H1 (cell line): ENCODE measurements around the gene ARMH2. TPM values are rescaled to one million over a fixed set of nuclear protein-coding genes. Genes with fewer than 3 reads are reported as not detected.

ENCODE experiments used
- CTCF ChIA-PET: fragments of 300-600 bp; sonication (Branson Sonifier 250); formaldehyde crosslinking; loops from one replicate; lab custom pipeline; 2021; ENCODE audit not compliant: partially characterized antibody; lab: Charles Lee
- POLR2A ChIA-PET: fragments of 300-600 bp; sonication (Branson Sonifier 250); formaldehyde crosslinking; loops from one replicate; lab custom pipeline; 2021; ENCODE audit warnings: inconsistent platforms; ENCODE audit not compliant: partially characterized antibody; lab: Charles Lee
- DNase-seq, 2 experiments: peaks; one replicate each; pipeline versions ENCODE4 v3.0.0 to v3.0.0-alpha.2; 2010 to 2022; ENCODE audit warnings: low spot score in 2 of 2, low read depth in 1 of 2, mixed read lengths in 1 of 2
- FAIRE-seq: peaks from 2 replicates; lab custom pipeline; 2011; peaks lifted over from hg19 to GRCh38; lab: Jason Lieb, UNC
- H2AFZ ChIP-seq: 2 replicates; pipeline ENCODE4 v1.8.1; 2012; ENCODE audit warnings: low read length, inconsistent platforms
- H2AK5ac ChIP-seq: 2 replicates; pipeline ENCODE4 v1.6.1; 2013; ENCODE audit warnings: low read depth, low read length
- H2BK120ac ChIP-seq: replicated peaks from 2 replicates; pipeline ENCODE3; 2013; ENCODE audit warnings: low read depth, low read length, inconsistent platforms
- H2BK12ac ChIP-seq: 2 replicates; pipeline ENCODE4 v1.6.1; 2013; ENCODE audit warnings: low read depth, low read length
- H2BK15ac ChIP-seq: 2 replicates; pipeline ENCODE4 v1.6.1; 2013; ENCODE audit warnings: low read length
- H2BK20ac ChIP-seq: 2 replicates; pipeline ENCODE4 v1.6.1; 2013; ENCODE audit warnings: low read length
- H2BK5ac ChIP-seq: 2 replicates; pipeline ENCODE4 v1.6.1; 2013; ENCODE audit warnings: low read depth, low read length
- H3K14ac ChIP-seq: 2 replicates; pipeline ENCODE4 v1.6.1; 2013; ENCODE audit warnings: inconsistent platforms; ENCODE audit not compliant: insufficient read length
- H3K18ac ChIP-seq: 2 replicates; pipeline ENCODE4 v1.6.1; 2013; ENCODE audit warnings: low read length; ENCODE audit errors: extremely low read depth
- H3K23ac ChIP-seq: 2 replicates; pipeline ENCODE4 v1.6.1; 2013; ENCODE audit warnings: inconsistent platforms; ENCODE audit not compliant: insufficient read length
- H3K23me2 ChIP-seq: 2 replicates; pipeline ENCODE4 v1.6.1; 2013; ENCODE audit warnings: low read depth, low read length
- H3K27ac ChIP-seq: 2 replicates; pipeline ENCODE4 v1.6.1; 2011; ENCODE audit warnings: low read depth, low read length, inconsistent platforms
- H3K27me3 ChIP-seq, 4 experiments: replicated peaks in 1 of 4; 1 replicate in 1 of 4; 2 replicates in 3 of 4; pipeline versions ENCODE4 v1.6.1 to v1.8.1; 2011 to 2013; ENCODE audit warnings: low read length in 3 of 4, mild to moderate bottlenecking in 3 of 4, inconsistent platforms in 2 of 4, mixed read lengths in 2 of 4, moderate library complexity in 1 of 4; ENCODE audit not compliant: control insufficient read depth in 3 of 4, insufficient read depth in 3 of 4; ENCODE audit errors: extremely low read depth in 1 of 4
- H3K36me3 ChIP-seq, 4 experiments: 2 replicates each; pipeline versions ENCODE4 v1.6.1 to v1.8.1; 2011 to 2013; ENCODE audit warnings: mild to moderate bottlenecking in 4 of 4, low read length in 3 of 4, moderate library complexity in 2 of 4, control low read depth in 1 of 4, inconsistent platforms in 1 of 4; ENCODE audit not compliant: insufficient read depth in 4 of 4, control insufficient read depth in 2 of 4
- H3K4ac ChIP-seq: replicated peaks from 2 replicates; pipeline ENCODE3; 2013; ENCODE audit warnings: low read length, low read depth, mixed read lengths, inconsistent platforms; ENCODE audit not compliant: insufficient read length
- H3K4me1 ChIP-seq, 4 experiments: replicated peaks in 1 of 4; 1 replicate in 1 of 4; 2 replicates in 3 of 4; pipeline versions ENCODE4 v1.6.1 to v1.8.1; 2011 to 2013; ENCODE audit warnings: low read length in 3 of 4, inconsistent platforms in 2 of 4, mixed read lengths in 1 of 4; ENCODE audit not compliant: insufficient read depth in 4 of 4, control insufficient read depth in 3 of 4
- H3K4me2 ChIP-seq, 2 experiments: 2 replicates each; pipeline versions ENCODE4 v1.6.1 to v1.8.1; 2011 to 2013; ENCODE audit warnings: low read depth in 2 of 2, low read length in 2 of 2, control low read depth in 1 of 2, inconsistent platforms in 1 of 2, mild to moderate bottlenecking in 1 of 2; ENCODE audit not compliant: insufficient read depth in 1 of 2
- H3K4me3 ChIP-seq, 4 experiments: fragments of 200-600, 300-600 bp in 1 of 4; sonication (generic), shearing (Covaris generic), sonication (Bioruptor Twin) in 1 of 4; 2 replicates each; pipeline versions ENCODE4 v1.5.1 to v1.8.1; 2011 to 2016; ENCODE audit warnings: low read length in 4 of 4, low read depth in 3 of 4, control low read depth in 2 of 4, inconsistent platforms in 2 of 4, mild to moderate bottlenecking in 2 of 4, mixed read lengths in 1 of 4, moderate library complexity in 1 of 4; ENCODE audit not compliant: insufficient read depth in 2 of 4; ENCODE audit errors: extremely low read depth in 1 of 4
- H3K56ac ChIP-seq: replicated peaks from 2 replicates; pipeline ENCODE3; 2013; ENCODE audit warnings: low read depth, mild to moderate bottlenecking, mixed read lengths, low read length, inconsistent platforms; ENCODE audit not compliant: insufficient read length
- H3K79me1 ChIP-seq: 2 replicates; pipeline ENCODE4 v1.6.1; 2013; ENCODE audit warnings: low read depth, low read length, control low read depth
- H3K79me2 ChIP-seq, 2 experiments: 2 replicates each; pipeline versions ENCODE4 v1.6.1 to v1.8.1; 2012 to 2013; ENCODE audit warnings: low read length in 2 of 2, mild to moderate bottlenecking in 2 of 2, inconsistent platforms in 1 of 2; ENCODE audit not compliant: insufficient read depth in 2 of 2, control insufficient read depth in 1 of 2
- H3K9ac ChIP-seq, 4 experiments: replicated peaks in 1 of 4; 1 replicate in 1 of 4; 2 replicates in 3 of 4; pipeline versions ENCODE4 v1.6.1 to v1.8.1; 2011 to 2013; ENCODE audit warnings: low read depth in 3 of 4, low read length in 3 of 4, control low read depth in 2 of 4, mild to moderate bottlenecking in 2 of 4, moderate library complexity in 2 of 4, inconsistent platforms in 1 of 4; ENCODE audit errors: extremely low read depth in 1 of 4
- H3K9me3 ChIP-seq, 2 experiments: 2 replicates each; pipeline versions ENCODE4 v1.6.1 to v1.8.1; 2012 to 2013; ENCODE audit warnings: mild to moderate bottlenecking in 2 of 2, moderate library complexity in 2 of 2, control low read depth in 1 of 2, inconsistent platforms in 1 of 2, low read depth in 1 of 2, low read length in 1 of 2, mixed read lengths in 1 of 2; ENCODE audit not compliant: insufficient read depth in 2 of 2
- H4K20me1 ChIP-seq, 2 experiments: replicated peaks in 1 of 2; 2 replicates each; pipeline versions ENCODE3 to v1.8.1; 2011 to 2013; ENCODE audit warnings: inconsistent platforms in 2 of 2, low read length in 2 of 2, mild to moderate bottlenecking in 1 of 2; ENCODE audit not compliant: insufficient read depth in 2 of 2, control insufficient read depth in 1 of 2
- H4K5ac ChIP-seq: 2 replicates; pipeline ENCODE4 v1.6.1; 2013; ENCODE audit warnings: low read length, low read depth, mixed read lengths, inconsistent platforms; ENCODE audit not compliant: insufficient read length
- H4K8ac ChIP-seq: 2 replicates; pipeline ENCODE4 v1.8.0; 2013; ENCODE audit warnings: mild to moderate bottlenecking, moderate library complexity, low read length, inconsistent platforms; ENCODE audit not compliant: insufficient read depth; ENCODE audit errors: extremely low read depth
- H4K91ac ChIP-seq: replicated peaks from 2 replicates; pipeline ENCODE3; 2013; ENCODE audit warnings: low read length, mixed read lengths, inconsistent platforms; ENCODE audit not compliant: insufficient read length
- HDAC6 ChIP-seq: IDR thresholded peaks from one replicate; pipeline ENCODE4 v1.7.1; 2012; ENCODE audit warnings: low read depth, mild to moderate bottlenecking, inconsistent platforms, low read length, moderate library complexity
- NANOG ChIP-seq: IDR thresholded peaks from 2 replicates; pipeline ENCODE4 v1.6.1; 2011; ENCODE audit warnings: low read length, low read depth, mild to moderate bottlenecking, inconsistent platforms; ENCODE audit not compliant: insufficient read depth, poor library complexity, severe bottlenecking
- POLR2AphosphoS5 ChIP-seq: IDR thresholded peaks from 2 replicates; pipeline ENCODE4 v1.6.1; 2011; ENCODE audit warnings: low read depth, low read length
- RBBP5 ChIP-seq: IDR thresholded peaks from 2 replicates; pipeline ENCODE4 v1.7.1; 2012; ENCODE audit warnings: low read depth, mild to moderate bottlenecking, inconsistent platforms, low read length, moderate library complexity, borderline replicate concordance
- SIRT6 ChIP-seq: IDR thresholded peaks from one replicate; pipeline ENCODE4 v1.7.1; 2012; ENCODE audit warnings: low read length, inconsistent platforms
- SRF ChIP-seq: IDR thresholded peaks from 2 replicates; pipeline ENCODE4 v1.6.1; 2011; ENCODE audit warnings: mild to moderate bottlenecking, low read depth, low read length, moderate library complexity
- SUZ12 ChIP-seq: fragments of 200-600 bp; sonication (generic); IDR thresholded peaks from 2 replicates; pipeline ENCODE4 v1.6.1; 2012; ENCODE audit warnings: mild to moderate bottlenecking, inconsistent platforms, low read length, moderate library complexity, mixed read lengths
- TAF1 ChIP-seq: IDR thresholded peaks from 2 replicates; pipeline ENCODE4 v1.6.1; 2011; ENCODE audit warnings: mild to moderate bottlenecking, low read depth, low read length
- TCF12 ChIP-seq: IDR thresholded peaks from 2 replicates; pipeline ENCODE4 v1.6.1; 2011; ENCODE audit warnings: low read depth, mild to moderate bottlenecking, low read length
- USF2 ChIP-seq: IDR thresholded peaks from 2 replicates; pipeline ENCODE4 v1.6.1; 2011; ENCODE audit warnings: low read length, improper control_type of control experiment
- WGBS, 2 experiments: shearing (Covaris generic) in 1 of 2; methylation state at CpG; one replicate each; pipeline versions ENCODE4 v1.1.6 to v1.1.7; 2013 to 2015; ENCODE audit warnings: low lambda C conversion rate in 2 of 2, mixed read lengths in 2 of 2, inconsistent platforms in 1 of 2, low coverage in 1 of 2, missing lambda C conversion rate in 1 of 2; ENCODE audit not compliant: insufficient replicate concordance in 2 of 2, insufficient coverage in 1 of 2, insufficient read length in 1 of 2; ENCODE audit errors: extremely low coverage in 1 of 2, missing lambda C conversion rate in 1 of 2; 5-methylcytosine and 5-hydroxymethylcytosine counted together
- polyA plus RNA-seq, 7 experiments: library from polyadenylated mRNA; depleted of rRNA in 3 of 7; stranded (reverse) in 5 of 7; unstranded in 2 of 7; fragments of >200 nt in 5 of 7; fragments of 200-250 nt in 2 of 7; gene quantifications; 1 replicate in 5 of 7; 2 replicates in 1 of 7; 4 replicates in 1 of 7; pipeline versions ENCODE4 v1.2.1 to v1.2.3, GENCODE V29; 2011 to 2013; ENCODE audit warnings: missing spikeins in 2 of 7, mixed read lengths in 2 of 7
- total RNA-seq: library from RNA; stranded (reverse); fragmentation: NEBNext Ultra II Directional; extraction: Animal tissue kit (Norgen Biotek cat#: 25700); gene quantifications from 2 replicates; pipeline ENCODE4 v1.2.1, GENCODE V29; 2021

Gene ARMH2
- total and polyA plus RNA-seq, 2 of the 8 experiments (the other 6 are each of a cell fraction or from before 2014, with no cell fraction given) = not detected

GRCh38 chr6:24831771-24832716 is 33.3 kb upstream of the ARMH2 start:
- 0 out of 7 replicates have a peak, but pooled peaks cover 0 to 2% (median 0%) of the 10 kb centered on the region in 4 experiments for H3K4me1 ChIP-seq
- no peaks in the 10 kb centered on the region for H3K27me3 ChIP-seq
- no peak overlapping the region for H2AFZ ChIP-seq
- H3K23me2 ChIP-seq = no peaks in the 10 kb centered on the region; the same call in 1 of the 2 replicates
- H4K8ac ChIP-seq = no peak overlapping the region
- CTCF ChIA-PET = interaction anchor here (0.8 kb wide), 1 partner anchor 14 kb away, joined by 3 read pairs; no protein-coding TSS in a partner anchor
- H3K18ac ChIP-seq = no peak overlapping the region
- no peak overlapping the region for H3K4ac ChIP-seq
- H2BK5ac ChIP-seq = no peak overlapping the region
- no peak overlapping the region for H3K23ac ChIP-seq
- H3K4me2 ChIP-seq = no peak overlapping the region
- no peak for FAIRE-seq
- no peak for TF ChIP-seq TCF12
- TF ChIP-seq NANOG = no peak
- TF ChIP-seq SRF = no peak
- TF ChIP-seq USF2 = no peak
- TF ChIP-seq SIRT6 = no peak
- no peak for TF ChIP-seq SUZ12
- TF ChIP-seq RBBP5 = no peak
- no peak for TF ChIP-seq POLR2AphosphoS5
- no peak for TF ChIP-seq TAF1
- no peak for TF ChIP-seq HDAC6
- TF ChIP-seq, all 59 proteins: peak for 0
- no peak overlapping the region for H3K9ac ChIP-seq
- H2BK120ac ChIP-seq = no peak overlapping the region
- POLR2A ChIA-PET = interaction anchor here (0.6 to 0.9 kb wide), 2 partner anchors 11 to 694 kb away, joined by 3 read pairs; no protein-coding TSS in a partner anchor
- no peak overlapping the region for H4K5ac ChIP-seq
- H3K36me3 ChIP-seq = no peaks in the 10 kb centered on the region
- H3K14ac ChIP-seq = no peak overlapping the region
- peaks cover 0 to 2% of the 10 kb centered on the region in 2 experiments for H4K20me1 ChIP-seq
- WGBS, 2 experiments = 92% methylated on average over 10 of the region's 10 CpGs; no CpG with 5 or more reads in 1 of the 2 experiments
- no peak overlapping the region for H2BK12ac ChIP-seq
- no peaks in the 10 kb centered on the region for H3K79me1 ChIP-seq
- no peaks in the 10 kb centered on the region for H3K9me3 ChIP-seq
- H2BK20ac ChIP-seq = no peak overlapping the region
- no peak overlapping the region for H3K4me3 ChIP-seq
- no peaks in the 10 kb centered on the region for H3K79me2 ChIP-seq
- DNase-seq = no peak
- H3K56ac ChIP-seq = no peak overlapping the region
- H2BK15ac ChIP-seq = no peak overlapping the region
- H3K27ac ChIP-seq = no peak overlapping the region
- H2AK5ac ChIP-seq = no peak overlapping the region
- H4K91ac ChIP-seq = no peak overlapping the region
